ENCODE measurements around the gene TECTB.

TECTB gene

GRCh38 chr10:112295853-112296830 is 12.9 kb downstream of the TECTB start:
- no peak for DNase-seq (ENCODE audit: low spot score)
- no peak for TF ChIP-seq CTCF (IDR thresholded peaks at IDR 0.05; ENCODE audit: extremely low read depth, missing control alignments)

- no peak for DNase-seq (ENCODE audit: low spot score)
Observed at GRCh38 chr10:112296908-112297331, 13.7 kb downstream of the TECTB start.

GRCh38 chr10:112298581-112298980 is 15.4 kb downstream of the TECTB start:
- no peak for TF ChIP-seq CTCF (IDR thresholded peaks at IDR 0.05; ENCODE audit: extremely low read depth, missing control alignments)
- no peak for DNase-seq (ENCODE audit: low spot score)

More at GRCh38 chr10:112296908-112297331, 13.7 kb downstream of the TECTB start:
- TF ChIP-seq CTCF (IDR thresholded peaks at IDR 0.05; ENCODE audit: extremely low read depth, missing control alignments) = no peak

- TF ChIP-seq CTCF (IDR thresholded peaks at IDR 0.05; ENCODE audit: extremely low read depth, missing control alignments) = no peak
- no peak for DNase-seq (ENCODE audit: low spot score)
Observed at GRCh38 chr10:112299456-112299855, 16.3 kb downstream of the TECTB start.

- no peak for TF ChIP-seq CTCF (IDR thresholded peaks at IDR 0.05; ENCODE audit: extremely low read depth, missing control alignments)
- no peak for DNase-seq (ENCODE audit: low spot score)
Observed at GRCh38 chr10:112302335-112302734, 19.1 kb downstream of the TECTB start.

GRCh38 chr10:112303528-112303927 is 20.3 kb downstream of the TECTB start:
- no peak for DNase-seq (ENCODE audit: low spot score)
- TF ChIP-seq CTCF (IDR thresholded peaks at IDR 0.05; ENCODE audit: extremely low read depth, missing control alignments) = no peak

GRCh38 chr10:112304267-112304859 is 21.2 kb downstream of the TECTB start:
- no peak for DNase-seq (ENCODE audit: low spot score)
- TF ChIP-seq CTCF (IDR thresholded peaks at IDR 0.05; ENCODE audit: extremely low read depth, missing control alignments) = no peak

Data from GM20000 (cell line).